Measurements from ENCODE around the gene ETS1.

DNA sequence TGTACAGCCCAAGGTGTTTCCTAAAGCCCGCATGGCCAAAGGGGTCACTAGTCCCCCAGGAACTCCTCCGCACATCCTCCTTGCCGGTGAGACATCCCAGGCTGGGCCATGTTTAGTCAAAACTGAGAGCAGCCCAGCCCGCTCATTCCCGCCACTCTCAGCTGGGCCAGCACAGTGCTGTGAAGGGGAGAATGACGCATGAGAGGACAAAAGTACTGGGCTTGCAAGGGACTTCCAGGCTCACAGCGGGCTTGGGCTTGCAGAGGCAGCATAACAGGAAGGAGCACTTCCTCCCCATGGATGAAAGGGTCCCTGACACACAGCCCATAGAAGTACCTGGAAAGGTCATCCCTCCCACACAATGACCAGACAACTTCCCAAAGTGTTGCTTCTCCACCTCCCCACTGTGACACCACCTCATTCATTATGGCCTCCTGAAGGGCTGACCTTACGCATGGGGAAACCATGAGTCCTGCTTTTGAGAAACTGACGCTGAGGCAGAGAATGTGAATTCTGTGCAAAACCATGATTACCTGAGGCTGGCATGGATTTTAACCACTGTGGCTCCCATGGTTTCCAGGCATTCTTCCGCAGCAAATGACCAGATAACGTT lies 19.1 kb downstream of the ETS1 start:
- TF ChIP-seq, protein P1, sequence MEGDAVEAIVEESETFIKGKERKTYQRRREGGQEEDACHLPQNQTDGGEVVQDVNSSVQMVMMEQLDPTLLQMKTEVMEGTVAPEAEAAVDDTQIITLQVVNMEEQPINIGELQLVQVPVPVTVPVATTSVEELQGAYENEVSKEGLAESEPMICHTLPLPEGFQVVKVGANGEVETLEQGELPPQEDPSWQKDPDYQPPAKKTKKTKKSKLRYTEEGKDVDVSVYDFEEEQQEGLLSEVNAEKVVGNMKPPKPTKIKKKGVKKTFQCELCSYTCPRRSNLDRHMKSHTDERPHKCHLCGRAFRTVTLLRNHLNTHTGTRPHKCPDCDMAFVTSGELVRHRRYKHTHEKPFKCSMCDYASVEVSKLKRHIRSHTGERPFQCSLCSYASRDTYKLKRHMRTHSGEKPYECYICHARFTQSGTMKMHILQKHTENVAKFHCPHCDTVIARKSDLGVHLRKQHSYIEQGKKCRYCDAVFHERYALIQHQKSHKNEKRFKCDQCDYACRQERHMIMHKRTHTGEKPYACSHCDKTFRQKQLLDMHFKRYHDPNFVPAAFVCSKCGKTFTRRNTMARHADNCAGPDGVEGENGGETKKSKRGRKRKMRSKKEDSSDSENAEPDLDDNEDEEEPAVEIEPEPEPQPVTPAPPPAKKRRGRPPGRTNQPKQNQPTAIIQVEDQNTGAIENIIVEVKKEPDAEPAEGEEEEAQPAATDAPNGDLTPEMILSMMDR (conservative IDR thresholded peaks at IDR 0.05; ENCODE audit: low read length) = no peak
- TF ChIP-seq EZH2phosphoT487 (IDR thresholded peaks at IDR 0.05; ENCODE audit: borderline replicate concordance, low read depth, low read length) = no peak
